ENCODE data around the gene EFCAB6. TPM values are rescaled to one million over a fixed set of nuclear protein-coding genes. Genes with fewer than 3 reads are reported as not detected.

EFCAB6 gene
- total and polyA plus RNA-seq, 12 donors = 1.6 to 4.8 (median 2.9) TPM

- no peak for DNase-seq
- Histone ChIP-seq H3K36me3 (replicated peaks in 1 of 2) (no peaks in the 10 kb centered on the region), H3K9me3 (replicated peaks in 1 of 3) (no peaks in the 10 kb centered on the region), H3K27ac (no peak overlapping the region), H3K4me1 (replicated peaks in 1 of 2) (no peaks in the 10 kb centered on the region), H3K4me3 (no peak overlapping the region), H3K27me3 (no peaks in the 10 kb centered on the region)
- WGBS, 4 donors = 92 to 100% (median 98%) methylated on average over 2 of the region's 2 CpGs
- TF ChIP-seq POLR2A (IDR thresholded peaks at IDR 0.05) = no peak
- TF ChIP-seq CTCF (IDR thresholded peaks at IDR 0.05) = no peak
- intact Hi-C loops (cut with DNase I) = no loop called here
Measured at GRCh38 chr22:43529461-43529860, 282.6 kb downstream of the EFCAB6 start.

GRCh38 chr22:43528601-43529360 lies 283.3 kb downstream of the EFCAB6 start:
- DNase-seq = no peak
- Histone ChIP-seq H3K36me3 (replicated peaks in 1 of 2) (no peaks in the 10 kb centered on the region), H3K27ac (no peak overlapping the region), H3K4me3 (no peak overlapping the region), H3K27me3 (no peaks in the 10 kb centered on the region), H3K4me1 (replicated peaks in 1 of 2) (no peaks in the 10 kb centered on the region), H3K9me3 (replicated peaks in 1 of 3) (no peaks in the 10 kb centered on the region)
- 68 to 75% (median 72%) methylated on average over 12 of the region's 12 CpGs for WGBS, 4 donors
- no peak for TF ChIP-seq POLR2A (IDR thresholded peaks at IDR 0.05)
- no peak for TF ChIP-seq CTCF (IDR thresholded peaks at IDR 0.05)
- intact Hi-C loops (cut with DNase I) = no loop called here

- DNase-seq = no peak
- H3K27ac ChIP-seq = no peak overlapping the region
- H3K9me3 ChIP-seq (replicated peaks in 1 of 3) = no peaks in the 10 kb centered on the region
- no peaks in the 10 kb centered on the region for H3K4me1 ChIP-seq (replicated peaks in 1 of 2)
- H3K27me3 ChIP-seq = no peaks in the 10 kb centered on the region
- H3K36me3 ChIP-seq (replicated peaks in 1 of 2) = no peaks in the 10 kb centered on the region
- 85 to 93% (median 90%) methylated on average over 5 of the region's 5 CpGs; no CpG with 5 or more reads in 1 of the 4 donors for WGBS, 4 donors
- H3K4me3 ChIP-seq = no peak overlapping the region
- TF ChIP-seq POLR2A (IDR thresholded peaks at IDR 0.05) (no peak), CTCF (IDR thresholded peaks at IDR 0.05) (no peak)
- intact Hi-C loops (cut with DNase I) = no loop called here
Measured at GRCh38 chr22:43526946-43527345, 285.2 kb downstream of the EFCAB6 start.

GRCh38 chr22:43526117-43526655 lies 285.9 kb downstream of the EFCAB6 start:
- no peak for DNase-seq
- Histone ChIP-seq H3K27me3 (no peaks in the 10 kb centered on the region), H3K27ac (no peak overlapping the region), H3K4me3 (no peak overlapping the region), H3K9me3 (replicated peaks in 1 of 3) (no peaks in the 10 kb centered on the region), H3K4me1 (replicated peaks in 1 of 2) (no peaks in the 10 kb centered on the region), H3K36me3 (replicated peaks in 1 of 2) (no peaks in the 10 kb centered on the region)
- intact Hi-C loops (cut with DNase I) = no loop called here
- 77 to 86% (median 80%) methylated on average over 7 of the region's 7 CpGs for WGBS, 4 donors
- no peak for TF ChIP-seq POLR2A (IDR thresholded peaks at IDR 0.05)
- TF ChIP-seq CTCF (IDR thresholded peaks at IDR 0.05) = no peak

Measured in adrenal gland (tissue), 12 donors.